Measurements from ENCODE around the gene TXNRD3.

The TXNRD3 gene

GRCh38 chr3:126654571-126655383, at the start of gene TXNRD3:
Gene TXNRD3 (minus strand): TSS chr3:126655124.
- peak; percentile 83 for DNase-seq (ENCODE audit: low read depth)
- no peak for TF ChIP-seq CTCF (IDR thresholded peaks at IDR 0.05; ENCODE audit: insufficient read depth, low read depth, low read length, missing control alignments)
- peak within 1 kb of the TSS; percentile 78 for H3K4me3 ChIP-seq (ENCODE audit: low read length)

GRCh38 chr3:126703512-126704493, 48.9 kb upstream of the TXNRD3 start, which contains the start of gene CHCHD6:
Gene CHCHD6 (plus strand): TSS chr3:126704240. CDS start chr3:126704313, 73 bp downstream.
- H3K4me3 ChIP-seq (ENCODE audit: low read length) = peak within 1 kb of the TSS; percentile 69
- no peak for TF ChIP-seq CTCF (IDR thresholded peaks at IDR 0.05; ENCODE audit: insufficient read depth, low read depth, low read length, missing control alignments)
- DNase-seq (ENCODE audit: low read depth) = peak; percentile 96

GRCh38 chr3:126699011-126699410, 44.1 kb upstream of the TXNRD3 start:
- no peak overlapping the region for H3K4me3 ChIP-seq (ENCODE audit: low read length)
- DNase-seq (ENCODE audit: low read depth) = no peak
- TF ChIP-seq CTCF (IDR thresholded peaks at IDR 0.05; ENCODE audit: insufficient read depth, low read depth, low read length, missing control alignments) = no peak

- no peak for TF ChIP-seq CTCF (IDR thresholded peaks at IDR 0.05; ENCODE audit: insufficient read depth, low read depth, low read length, missing control alignments)
- DNase-seq (ENCODE audit: low read depth) = no peak
- no peak overlapping the region for H3K4me3 ChIP-seq (ENCODE audit: low read length)
Observed at GRCh38 chr3:126696701-126697267, 41.9 kb upstream of the TXNRD3 start.

- TF ChIP-seq CTCF (IDR thresholded peaks at IDR 0.05; ENCODE audit: insufficient read depth, low read depth, low read length, missing control alignments) = no peak
- DNase-seq (ENCODE audit: low read depth) = no peak
- H3K4me3 ChIP-seq (ENCODE audit: low read length) = no peak overlapping the region
Observed at GRCh38 chr3:126693921-126694320, 39.0 kb upstream of the TXNRD3 start.

GRCh38 chr3:126692858-126693257, 37.9 kb upstream of the TXNRD3 start:
- no peak overlapping the region for H3K4me3 ChIP-seq (ENCODE audit: low read length)
- TF ChIP-seq CTCF (IDR thresholded peaks at IDR 0.05; ENCODE audit: insufficient read depth, low read depth, low read length, missing control alignments) = no peak
- DNase-seq (ENCODE audit: low read depth) = no peak

Measured in epithelial cell of esophagus (primary cell).